ENCODE data around the gene LINC00237. TPM values are rescaled to one million over a fixed set of nuclear protein-coding genes. Genes with fewer than 3 reads are reported as not detected.

The LINC00237 gene
- not detected for total RNA-seq

GRCh38 chr20:21106171-21107017 is at the start of gene LINC00237:
Gene LINC00237 (minus strand): TSS chr20:21106358.
- no peak for DNase-seq
- Mint-ChIP-seq H3K36me3 (ENCODE audit: insufficient read depth) (no peaks in the 10 kb centered on the region), H3K9me3 (no peaks in the 10 kb centered on the region), H3K27me3 (ENCODE audit: low read depth) (peaks cover 68% of the 10 kb centered on the region), H3K4me3 (no peak within 1 kb of the TSS), H3K4me1 (ENCODE audit: low read depth) (peaks cover 19% of the 10 kb centered on the region)
- no peak for ATAC-seq

- Mint-ChIP-seq H3K4me1 (ENCODE audit: low read depth) (no peaks in the 10 kb centered on the region), H3K4me3 (no peak overlapping the region), H3K36me3 (ENCODE audit: insufficient read depth) (peaks cover 20% of the 10 kb centered on the region), H3K27me3 (ENCODE audit: low read depth) (no peaks in the 10 kb centered on the region), H3K9me3 (no peaks in the 10 kb centered on the region)
- no peak for ATAC-seq
- DNase-seq: no peak
Observed at GRCh38 chr20:21155268-21155667, 49.1 kb upstream of the LINC00237 start.

- Mint-ChIP-seq H3K9me3 (no peaks in the 10 kb centered on the region), H3K27me3 (ENCODE audit: low read depth) (no peaks in the 10 kb centered on the region), H3K36me3 (ENCODE audit: insufficient read depth) (peaks cover 14% of the 10 kb centered on the region), H3K4me1 (ENCODE audit: low read depth) (no peaks in the 10 kb centered on the region), H3K4me3 (no peak overlapping the region)
- no peak for DNase-seq
- ATAC-seq: no peak
Observed at GRCh38 chr20:21154692-21155091, 48.5 kb upstream of the LINC00237 start.

GRCh38 chr20:21151791-21152190 is 45.6 kb upstream of the LINC00237 start:
- H3K4me1 Mint-ChIP-seq (ENCODE audit: low read depth): no peaks in the 10 kb centered on the region
- H3K36me3 Mint-ChIP-seq (ENCODE audit: insufficient read depth): peaks cover 24% of the 10 kb centered on the region
- H3K27me3 Mint-ChIP-seq (ENCODE audit: low read depth): no peaks in the 10 kb centered on the region
- H3K9me3 Mint-ChIP-seq: no peaks in the 10 kb centered on the region
- ATAC-seq: no peak
- no peak overlapping the region for H3K4me3 Mint-ChIP-seq
- DNase-seq: no peak

GRCh38 chr20:21149344-21149743 is 43.2 kb upstream of the LINC00237 start:
- H3K36me3 Mint-ChIP-seq (ENCODE audit: insufficient read depth): peaks cover 27% of the 10 kb centered on the region
- no peak for DNase-seq

GRCh38 chr20:21147593-21147992 is 41.4 kb upstream of the LINC00237 start:
- Mint-ChIP-seq H3K36me3 (ENCODE audit: insufficient read depth) (peaks cover 25% of the 10 kb centered on the region), H3K27me3 (ENCODE audit: low read depth) (no peaks in the 10 kb centered on the region), H3K4me3 (no peak overlapping the region), H3K9me3 (no peaks in the 10 kb centered on the region), H3K4me1 (ENCODE audit: low read depth) (no peaks in the 10 kb centered on the region)
- ATAC-seq (no peak), DNase-seq (no peak)

More at GRCh38 chr20:21149344-21149743, 43.2 kb upstream of the LINC00237 start:
- Mint-ChIP-seq H3K4me1 (ENCODE audit: low read depth) (no peaks in the 10 kb centered on the region), H3K4me3 (no peak overlapping the region), H3K9me3 (no peaks in the 10 kb centered on the region), H3K27me3 (ENCODE audit: low read depth) (no peaks in the 10 kb centered on the region)
- ATAC-seq: no peak

GRCh38 chr20:21146215-21146614 is 40.1 kb upstream of the LINC00237 start:
- Mint-ChIP-seq H3K9me3 (no peaks in the 10 kb centered on the region), H3K4me3 (no peak overlapping the region), H3K27me3 (ENCODE audit: low read depth) (no peaks in the 10 kb centered on the region), H3K4me1 (ENCODE audit: low read depth) (no peaks in the 10 kb centered on the region), H3K36me3 (ENCODE audit: insufficient read depth) (peaks cover 24% of the 10 kb centered on the region)
- ATAC-seq: no peak
- DNase-seq: no peak

GRCh38 chr20:21145424-21145823 is 39.3 kb upstream of the LINC00237 start:
- Mint-ChIP-seq H3K4me1 (ENCODE audit: low read depth) (no peaks in the 10 kb centered on the region), H3K4me3 (no peak overlapping the region), H3K27me3 (ENCODE audit: low read depth) (no peaks in the 10 kb centered on the region), H3K36me3 (ENCODE audit: insufficient read depth) (peaks cover 23% of the 10 kb centered on the region), H3K9me3 (no peaks in the 10 kb centered on the region)
- DNase-seq: no peak
- ATAC-seq: no peak

GRCh38 chr20:21143194-21143890 is 37.2 kb upstream of the LINC00237 start:
- no peak for ATAC-seq
- H3K9me3 Mint-ChIP-seq: no peaks in the 10 kb centered on the region
- no peaks in the 10 kb centered on the region for H3K4me1 Mint-ChIP-seq (ENCODE audit: low read depth)
- H3K4me3 Mint-ChIP-seq: no peak overlapping the region
- H3K36me3 Mint-ChIP-seq (ENCODE audit: insufficient read depth): peaks cover 18% of the 10 kb centered on the region
- no peak for DNase-seq
- H3K27me3 Mint-ChIP-seq (ENCODE audit: low read depth): no peaks in the 10 kb centered on the region

- ATAC-seq: no peak
Observed at GRCh38 chr20:21141825-21142224, 35.7 kb upstream of the LINC00237 start.

GRCh38 chr20:21139881-21140566 is 33.9 kb upstream of the LINC00237 start:
- Mint-ChIP-seq H3K4me3 (no peak overlapping the region), H3K36me3 (ENCODE audit: insufficient read depth) (peaks cover 33% of the 10 kb centered on the region), H3K27me3 (ENCODE audit: low read depth) (no peaks in the 10 kb centered on the region), H3K9me3 (no peaks in the 10 kb centered on the region), H3K4me1 (ENCODE audit: low read depth) (no peaks in the 10 kb centered on the region)
- ATAC-seq (no peak), DNase-seq (no peak)

More at GRCh38 chr20:21141825-21142224, 35.7 kb upstream of the LINC00237 start:
- no peak overlapping the region for H3K4me3 Mint-ChIP-seq
- H3K4me1 Mint-ChIP-seq (ENCODE audit: low read depth): no peaks in the 10 kb centered on the region
- H3K27me3 Mint-ChIP-seq (ENCODE audit: low read depth): no peaks in the 10 kb centered on the region
- no peak for DNase-seq
- no peaks in the 10 kb centered on the region for H3K9me3 Mint-ChIP-seq
- peaks cover 25% of the 10 kb centered on the region for H3K36me3 Mint-ChIP-seq (ENCODE audit: insufficient read depth)

- no peak overlapping the region for H3K4me3 Mint-ChIP-seq
Observed at GRCh38 chr20:21137078-21137477, 30.9 kb upstream of the LINC00237 start.

GRCh38 chr20:21136015-21136732 is 30.0 kb upstream of the LINC00237 start:
- Mint-ChIP-seq H3K36me3 (ENCODE audit: insufficient read depth) (peaks cover 32% of the 10 kb centered on the region), H3K4me3 (no peak overlapping the region), H3K27me3 (ENCODE audit: low read depth) (no peaks in the 10 kb centered on the region), H3K4me1 (ENCODE audit: low read depth) (no peaks in the 10 kb centered on the region), H3K9me3 (no peaks in the 10 kb centered on the region)
- ATAC-seq (no peak), DNase-seq (no peak)

More at GRCh38 chr20:21137078-21137477, 30.9 kb upstream of the LINC00237 start:
- no peaks in the 10 kb centered on the region for H3K4me1 Mint-ChIP-seq (ENCODE audit: low read depth)
- DNase-seq: no peak
- peaks cover 34% of the 10 kb centered on the region for H3K36me3 Mint-ChIP-seq (ENCODE audit: insufficient read depth)
- no peaks in the 10 kb centered on the region for H3K9me3 Mint-ChIP-seq
- ATAC-seq: no peak
- no peaks in the 10 kb centered on the region for H3K27me3 Mint-ChIP-seq (ENCODE audit: low read depth)

All from activated T-cell treated with anti-CD3 and anti-CD28 coated beads, Interleukin-2, amount 50 U/mL, for 4 hours (primary cell).